Middle frontal gyrus (tissue), 1 donor: ENCODE results near the gene SLC17A8.
"Not testable (repeated sequence)": the region's sequence is repeated elsewhere in the genome, so short reads cannot be mapped to it uniquely, and the experiment has no call there.

Experiments used
- DNase-seq: peaks from one replicate; pipeline ENCODE4 v3.0.0-alpha.2; 2015; ENCODE audit warnings: low spot score; ENCODE audit errors: extremely low spot score

SLC17A8 gene

DNA sequence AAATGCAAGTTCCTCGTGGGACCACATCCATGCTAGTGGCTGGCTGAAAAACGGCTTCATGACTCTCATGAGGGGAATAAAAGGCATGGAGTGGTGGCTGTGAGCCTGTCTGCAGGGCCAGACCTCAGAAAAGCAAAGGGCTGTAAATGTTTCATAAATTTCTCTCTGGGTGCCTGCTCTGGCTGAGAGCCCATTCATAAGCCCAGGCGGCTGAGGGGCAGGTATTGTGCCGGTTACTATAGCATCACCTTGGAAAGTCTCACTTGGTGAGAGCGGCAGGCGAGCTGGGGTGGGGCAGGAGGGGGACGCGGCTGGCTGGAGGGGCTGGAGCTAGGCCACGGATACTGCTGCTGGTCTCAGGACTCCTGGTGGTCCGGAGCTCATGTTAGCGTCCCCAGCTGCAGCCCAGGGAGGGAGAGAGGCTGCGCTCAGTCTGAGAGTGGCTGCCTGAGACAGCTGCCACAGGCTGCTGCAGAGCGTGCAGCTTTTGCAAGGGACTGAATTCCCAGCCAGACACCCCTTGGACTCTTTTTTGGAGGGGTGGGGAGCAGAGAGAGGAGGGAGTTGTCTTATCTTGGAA is at the start of gene SLC17A8:
TSS of gene SLC17A8 (plus strand) at position 431 of the 580 bp plus-strand sequence. CDS start 318 bp downstream, outside the sequence.
- DNase-seq = no peak

DNA sequence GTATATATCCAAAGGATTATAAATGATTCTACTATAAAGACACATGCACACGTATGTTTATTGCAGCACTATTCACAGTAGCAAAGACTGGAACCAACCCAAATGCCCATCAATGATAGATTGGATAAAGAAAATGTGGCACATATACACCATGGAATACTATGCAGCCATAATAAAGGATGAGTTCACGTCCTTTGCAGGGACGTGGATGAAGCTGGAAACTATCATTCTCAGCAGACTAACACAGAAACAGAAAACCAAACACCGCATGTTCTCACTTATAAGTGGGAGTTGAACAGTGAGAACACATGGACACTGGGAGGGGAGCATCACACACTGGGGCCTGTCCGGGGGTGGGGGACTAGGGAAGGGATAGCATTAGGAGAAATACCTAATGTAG is 48.7 kb upstream of the SLC17A8 start:
- not testable (repeated sequence) for DNase-seq

DNA sequence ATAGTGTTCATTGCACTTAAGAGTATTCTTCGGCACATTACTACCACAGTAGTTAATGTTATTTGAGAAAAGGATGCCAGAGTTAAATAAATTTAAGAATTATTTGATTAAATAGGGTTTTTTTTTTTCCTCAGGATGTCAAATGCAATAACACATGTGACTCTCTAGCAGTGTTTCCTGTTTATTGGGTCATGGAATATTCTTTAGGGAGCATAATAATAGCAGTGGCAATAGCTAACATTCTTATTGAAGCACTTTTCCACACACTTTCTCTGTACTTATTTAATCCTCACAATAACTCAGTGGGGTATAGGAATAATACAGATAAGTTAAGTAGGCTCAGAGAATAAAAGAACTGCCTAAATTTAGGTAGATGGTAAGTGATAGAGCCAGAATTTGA is 45.6 kb upstream of the SLC17A8 start:
- no peak for DNase-seq

DNA sequence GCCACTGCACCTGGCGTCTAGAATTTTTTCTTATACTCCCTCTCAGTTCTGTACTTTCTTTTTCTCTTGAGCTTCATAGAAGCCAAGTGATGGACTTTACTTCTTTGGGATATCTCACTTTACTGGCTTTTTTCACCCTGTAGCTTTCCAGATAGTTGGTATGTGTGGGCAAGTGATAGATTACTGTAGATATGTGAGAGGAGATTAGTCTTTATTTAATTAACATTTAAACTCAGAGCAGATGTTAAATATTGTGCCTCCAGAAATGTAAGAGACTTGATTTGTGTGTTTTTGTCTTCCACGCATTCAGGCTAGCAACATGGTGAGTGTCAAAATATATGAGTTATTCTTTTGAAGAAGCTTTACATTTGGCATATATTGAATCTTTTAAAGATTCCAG is 39.5 kb upstream of the SLC17A8 start:
- no peak for DNase-seq

DNA sequence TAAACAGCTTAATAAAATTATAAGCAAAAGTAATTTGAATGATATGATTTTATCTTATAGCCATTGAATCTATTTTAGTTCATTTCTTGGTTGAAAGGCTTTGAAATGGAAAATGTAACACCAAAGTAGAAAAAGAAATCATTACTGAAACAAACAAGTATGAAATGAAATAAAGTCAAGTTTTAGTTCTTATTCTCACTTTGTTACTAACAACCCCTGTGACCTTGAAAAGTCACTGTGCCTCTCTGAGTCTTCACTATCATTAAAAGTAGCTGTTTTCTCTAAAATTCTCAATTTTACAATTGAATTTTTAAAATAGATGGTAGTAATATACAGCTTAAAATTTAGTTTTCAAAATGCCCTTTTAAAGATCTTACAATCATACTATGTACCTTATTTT is 32.4 kb upstream of the SLC17A8 start:
- DNase-seq = no peak

DNA sequence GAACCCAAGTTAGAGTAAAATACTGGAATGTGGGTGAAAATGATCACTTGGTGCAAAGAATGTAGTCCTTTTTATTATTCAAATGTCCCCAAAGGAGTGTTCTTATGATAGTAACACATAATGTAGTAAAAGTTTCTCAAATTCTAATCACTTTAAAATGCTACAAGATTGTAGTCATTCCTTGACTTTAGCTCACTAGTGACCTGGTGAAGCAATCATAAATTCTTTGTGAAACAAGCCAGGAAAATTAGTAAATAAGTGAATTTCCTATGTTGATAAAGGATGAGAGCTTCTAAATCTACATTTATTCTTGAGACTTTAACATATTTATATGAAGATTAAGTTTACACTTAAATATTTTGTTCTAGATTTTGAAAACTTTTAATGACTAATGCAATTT is 30.7 kb upstream of the SLC17A8 start:
- no peak for DNase-seq

DNA sequence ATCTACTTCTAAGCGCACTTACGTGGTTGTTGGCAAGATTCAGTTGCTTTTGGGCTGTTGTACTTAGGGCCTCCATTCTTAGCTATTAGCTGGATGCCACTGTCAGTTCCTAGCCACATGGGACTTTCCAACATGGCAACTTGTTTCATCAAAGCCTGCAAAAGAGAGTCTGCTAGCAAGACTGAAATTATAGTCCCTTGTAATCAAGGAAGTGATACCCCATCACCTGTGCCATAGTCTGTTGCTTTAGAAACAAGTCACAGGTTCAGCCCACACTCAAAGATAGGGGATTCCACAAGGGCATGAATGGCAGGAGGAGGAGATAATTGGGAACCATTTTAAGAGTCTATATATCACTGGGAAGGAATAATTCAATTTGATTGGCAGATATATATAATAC is 27.1 kb upstream of the SLC17A8 start:
- DNase-seq = no peak

DNA sequence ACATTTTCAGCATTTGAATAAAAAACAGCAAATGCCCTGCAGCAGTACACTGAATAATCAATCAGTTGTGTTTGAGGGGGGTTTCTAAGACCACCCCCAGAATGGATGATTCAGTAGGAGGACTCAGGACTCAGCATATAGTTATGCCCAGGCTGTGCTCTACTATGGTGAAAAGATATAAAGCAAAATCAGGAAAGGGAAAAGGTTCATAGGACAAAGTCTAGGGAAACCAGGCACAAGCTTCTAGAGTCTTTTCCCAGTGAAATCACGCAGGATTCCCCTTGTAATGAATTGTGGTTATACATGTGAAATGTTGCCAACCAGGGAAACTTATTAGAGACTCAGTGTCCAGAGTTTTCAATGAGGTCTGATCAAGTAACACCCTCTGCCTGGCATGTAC is 25.0 kb upstream of the SLC17A8 start:
- no peak for DNase-seq

DNA sequence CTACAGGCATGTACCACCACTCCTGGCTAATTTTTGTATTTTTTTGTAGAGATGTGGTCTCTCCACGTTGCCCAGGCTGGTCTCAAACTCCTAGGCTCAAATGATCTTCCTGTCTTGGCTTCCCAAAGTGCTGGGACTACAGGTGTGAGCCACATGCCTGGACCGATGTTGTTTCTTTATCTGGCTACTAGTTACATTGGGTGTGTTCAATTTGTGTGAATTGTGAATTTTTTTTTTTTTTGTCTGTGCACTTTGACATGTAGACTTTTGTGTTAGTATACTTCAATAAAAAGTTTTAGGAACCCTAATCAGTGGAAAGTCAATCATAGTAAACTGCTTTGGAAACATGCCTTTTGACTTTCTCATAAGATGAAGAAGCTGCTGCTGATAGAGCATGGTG is 24.0 kb upstream of the SLC17A8 start:
- no peak for DNase-seq

DNA sequence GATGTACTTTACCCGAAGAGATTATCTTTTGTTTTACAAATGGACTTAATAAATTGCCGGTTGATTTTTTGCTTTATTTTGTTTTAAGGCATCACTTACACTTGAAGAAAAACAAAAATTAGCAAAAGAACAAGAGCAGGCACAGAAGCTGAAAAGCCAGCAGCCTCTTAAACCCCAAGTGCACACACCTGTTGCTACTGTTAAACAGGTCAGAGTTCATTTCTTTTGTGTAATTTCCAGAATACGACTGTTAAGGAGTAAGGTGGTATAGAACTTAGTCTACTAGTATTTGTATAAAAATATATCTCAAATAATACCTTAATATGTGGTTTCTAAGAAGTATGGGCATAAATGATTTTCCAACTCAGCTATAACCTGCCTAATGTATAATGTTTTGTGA is 19.6 kb upstream of the SLC17A8 start:
- no peak for DNase-seq

DNA sequence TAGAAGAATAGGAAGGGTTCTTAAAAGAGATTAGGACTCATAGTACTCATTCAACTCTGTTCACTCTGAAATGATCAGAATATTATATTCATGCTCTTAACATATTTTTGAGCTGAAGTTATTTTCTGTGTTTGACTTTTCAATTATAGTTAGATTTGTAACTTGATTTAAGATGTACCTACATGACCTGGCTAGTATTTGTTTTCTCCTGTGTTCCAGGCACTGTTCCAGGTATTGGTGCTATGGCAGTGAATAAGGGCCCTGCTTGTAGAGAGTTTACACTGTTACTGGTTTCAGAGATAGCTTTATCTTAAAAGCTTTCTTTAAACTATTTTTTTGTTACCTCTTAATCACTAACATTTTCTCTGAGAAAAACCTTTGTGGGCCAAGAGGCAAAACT is 19.1 kb upstream of the SLC17A8 start:
- DNase-seq = no peak

DNA sequence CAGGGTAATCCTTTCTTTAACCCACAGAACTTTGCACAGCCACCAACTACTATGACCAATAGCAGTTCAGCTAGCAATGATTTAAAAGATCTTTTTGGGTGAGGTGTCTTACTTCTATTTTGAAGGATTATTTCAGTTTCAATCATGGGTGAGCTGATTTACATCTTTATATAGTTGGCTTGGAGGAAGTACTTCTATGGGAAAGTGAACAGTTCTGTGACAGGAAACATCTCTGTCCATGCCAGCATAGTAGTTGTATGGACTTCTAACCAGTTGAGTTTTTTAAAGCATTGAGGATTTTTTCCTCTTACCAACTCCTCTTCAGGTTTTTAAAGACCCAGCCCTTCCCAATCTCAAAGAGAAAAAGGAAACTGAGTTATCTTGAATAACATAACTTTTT is 17.8 kb upstream of the SLC17A8 start:
- DNase-seq = no peak

DNA sequence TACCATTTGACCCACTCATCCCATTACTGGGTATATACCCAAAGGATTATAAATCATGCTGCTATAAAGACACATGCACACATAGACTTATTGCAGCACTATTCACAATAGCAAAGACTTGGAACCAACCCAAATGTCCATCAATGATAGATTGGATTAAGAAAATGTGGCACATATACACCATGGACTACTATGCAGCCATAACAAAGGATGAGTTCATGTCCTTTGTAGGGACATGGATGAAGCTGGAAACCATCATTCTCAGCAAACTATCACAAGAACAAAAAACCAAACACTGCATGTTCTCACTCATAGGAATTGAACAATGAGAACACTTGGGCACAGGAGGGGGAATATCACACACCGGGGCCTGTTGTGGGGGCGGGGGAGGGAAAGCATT is 14.0 kb upstream of the SLC17A8 start:
- not testable (repeated sequence) for DNase-seq

DNA sequence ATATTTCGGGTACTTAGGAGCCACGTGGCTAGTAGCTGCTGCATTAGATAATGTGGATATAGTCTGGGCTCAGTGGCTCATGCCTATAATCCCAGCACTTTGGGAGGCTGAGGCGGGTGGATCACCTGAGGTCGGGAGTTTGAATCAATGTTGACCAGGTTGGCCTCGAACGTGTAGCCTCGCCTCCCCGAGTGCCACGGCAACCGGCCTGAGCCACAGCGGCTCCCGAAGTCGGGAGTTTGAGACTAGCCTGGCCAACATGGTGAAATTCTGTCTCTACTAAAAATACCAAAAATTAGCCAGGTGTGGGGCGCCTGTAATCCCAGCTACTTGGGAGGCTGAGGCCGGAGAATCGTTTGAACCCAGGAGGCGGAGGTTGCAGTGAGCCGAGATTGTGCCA is 12.5 kb upstream of the SLC17A8 start:
- DNase-seq = not testable (repeated sequence)

DNA sequence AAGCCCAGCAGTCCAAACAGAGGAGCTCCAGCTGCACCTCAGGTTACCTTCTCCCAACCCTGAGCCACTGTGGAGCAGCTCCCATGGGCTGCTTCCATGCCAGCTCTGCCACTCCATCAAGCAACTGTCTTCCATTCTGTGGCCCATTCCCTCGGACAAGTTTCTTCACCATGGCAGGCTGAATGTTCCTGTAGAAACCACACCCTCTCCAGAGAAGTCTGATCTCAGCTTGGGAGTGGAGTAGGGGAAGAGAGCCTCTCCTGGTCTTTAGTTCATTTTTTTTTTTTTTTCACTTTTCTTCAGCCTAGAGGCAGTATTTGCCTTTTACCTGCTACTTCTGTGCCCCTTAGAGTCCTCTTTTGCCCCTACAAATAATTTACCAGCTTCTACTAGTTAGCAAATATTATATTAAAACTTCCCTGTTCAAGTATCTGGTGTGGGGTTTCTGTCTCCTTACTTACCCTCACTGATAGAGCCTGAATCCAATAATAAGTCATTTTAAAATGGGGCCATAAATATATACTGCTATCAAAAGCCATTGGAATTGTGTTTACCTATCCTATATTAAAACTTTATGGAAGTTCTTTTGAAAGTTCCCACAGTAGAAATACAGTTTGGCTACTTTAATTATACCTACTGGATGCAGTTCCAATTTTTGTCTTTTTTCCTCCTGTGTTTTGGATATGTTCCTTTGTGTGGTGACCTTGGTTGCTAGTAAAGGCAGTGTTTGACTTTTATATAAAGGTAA is 11.7 kb upstream of the SLC17A8 start:
- no peak for DNase-seq

DNA sequence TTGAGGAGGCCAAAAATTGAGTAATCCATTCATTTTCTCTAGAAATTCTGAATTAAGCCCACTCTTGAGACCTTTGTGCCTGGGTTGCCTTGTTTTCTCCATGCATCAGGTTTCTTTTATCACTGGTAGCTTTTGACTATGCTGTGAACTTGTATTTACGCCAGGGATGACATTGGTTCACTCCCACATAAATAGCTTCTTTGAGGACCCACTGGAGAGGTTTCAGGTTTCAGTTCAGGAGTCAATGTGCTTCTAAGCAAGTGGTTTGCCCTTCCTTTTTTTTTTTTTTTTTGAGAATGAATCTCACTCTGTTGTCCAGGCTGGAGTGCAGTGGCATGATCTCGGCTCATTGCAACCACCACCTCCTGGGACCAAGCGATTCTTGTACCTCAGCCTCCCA is 10.2 kb upstream of the SLC17A8 start:
- DNase-seq = no peak

DNA sequence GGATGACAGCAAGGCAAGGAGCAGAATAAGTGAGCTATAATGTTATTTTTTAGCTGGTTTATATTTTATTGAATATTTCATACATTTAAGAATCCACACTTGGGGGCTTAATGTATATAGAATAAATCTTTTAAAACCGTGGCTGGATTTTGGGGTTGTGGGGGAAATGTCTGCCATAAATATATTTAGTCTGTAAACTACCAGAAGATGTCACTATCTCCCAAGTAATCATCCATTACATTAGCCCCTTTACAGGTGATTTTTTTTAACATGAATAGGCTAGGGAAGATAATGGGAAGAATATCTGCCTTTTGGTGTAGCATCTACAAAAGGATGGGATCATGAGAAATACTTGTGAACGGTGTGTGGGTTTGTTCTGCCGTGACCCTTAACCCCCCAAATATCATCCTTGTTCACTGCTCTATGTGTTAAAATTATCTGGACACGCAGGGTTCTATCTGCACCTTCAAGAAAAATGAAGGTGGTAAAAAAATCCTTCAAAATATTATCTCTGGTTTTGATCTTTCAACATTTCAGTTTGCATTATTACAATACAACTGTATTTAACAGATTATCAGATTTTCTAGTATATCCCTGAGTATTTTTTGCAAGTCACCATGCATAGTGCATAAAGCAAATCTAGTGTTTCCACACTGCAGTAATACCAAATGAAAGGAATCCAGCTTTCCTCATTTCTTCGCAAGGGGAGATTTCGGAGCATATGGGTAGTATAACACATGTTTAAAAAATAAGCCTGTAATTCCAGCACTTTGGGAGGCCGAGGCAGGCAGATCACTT is 8.0 kb upstream of the SLC17A8 start:
- DNase-seq = no peak

DNA sequence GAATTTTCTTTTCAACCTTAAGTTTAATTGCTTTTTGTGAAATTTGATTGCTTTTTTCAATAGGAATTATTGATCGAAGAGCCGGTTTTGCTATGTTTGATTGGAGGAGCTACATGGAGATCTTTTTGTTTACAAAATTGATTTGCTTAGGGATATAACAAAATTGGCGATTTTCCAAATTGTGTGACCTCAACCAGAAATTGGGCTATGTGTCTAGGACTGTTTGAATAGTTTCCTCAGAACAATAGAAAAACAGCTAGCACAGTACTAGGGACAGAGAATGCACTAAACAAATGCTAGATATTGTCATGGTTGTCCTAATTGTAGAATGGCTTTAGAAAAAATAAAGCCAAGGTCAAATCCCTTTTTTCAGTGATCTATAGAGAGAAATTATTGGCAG is 2.4 kb downstream of the SLC17A8 start:
- DNase-seq = no peak

DNA sequence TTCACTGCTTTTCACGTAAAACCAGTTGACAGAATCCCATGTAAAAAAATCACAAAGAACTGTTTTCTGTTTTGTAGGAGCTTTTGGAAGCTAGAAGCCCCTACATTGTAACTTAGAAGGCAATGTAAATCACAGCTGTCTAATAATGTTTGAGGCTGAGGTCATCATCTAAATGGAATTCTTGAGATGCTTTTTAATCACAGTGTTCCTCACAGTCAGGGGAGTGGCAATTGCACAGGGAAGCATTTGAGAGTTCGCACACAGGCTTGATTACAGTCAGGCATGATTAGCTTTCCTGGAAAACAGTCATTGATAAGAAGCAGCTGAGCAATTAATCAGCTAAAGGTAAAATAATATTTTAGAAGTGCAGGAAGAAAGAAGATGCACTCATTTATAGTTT is 2.9 kb downstream of the SLC17A8 start:
- DNase-seq = no peak

DNA sequence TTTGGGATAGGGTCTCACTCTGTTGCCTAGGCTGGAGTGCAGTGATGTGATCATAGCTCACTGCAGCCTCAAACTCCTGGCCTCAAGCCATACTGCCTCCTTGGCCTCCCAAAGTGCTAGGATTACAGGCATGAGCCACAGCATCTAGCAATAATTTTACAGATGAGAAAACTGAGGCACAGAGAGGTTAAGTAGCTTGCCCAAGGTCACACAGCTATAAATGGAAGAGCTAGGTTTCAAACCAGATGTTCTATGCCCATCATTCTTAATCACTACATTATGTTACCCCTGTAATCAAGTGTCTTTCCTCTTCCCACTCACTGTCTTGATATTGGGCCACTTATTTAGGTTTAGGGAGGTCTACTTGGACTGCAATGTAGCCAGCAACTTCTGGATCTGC is 3.6 kb downstream of the SLC17A8 start:
- no peak for DNase-seq

DNA sequence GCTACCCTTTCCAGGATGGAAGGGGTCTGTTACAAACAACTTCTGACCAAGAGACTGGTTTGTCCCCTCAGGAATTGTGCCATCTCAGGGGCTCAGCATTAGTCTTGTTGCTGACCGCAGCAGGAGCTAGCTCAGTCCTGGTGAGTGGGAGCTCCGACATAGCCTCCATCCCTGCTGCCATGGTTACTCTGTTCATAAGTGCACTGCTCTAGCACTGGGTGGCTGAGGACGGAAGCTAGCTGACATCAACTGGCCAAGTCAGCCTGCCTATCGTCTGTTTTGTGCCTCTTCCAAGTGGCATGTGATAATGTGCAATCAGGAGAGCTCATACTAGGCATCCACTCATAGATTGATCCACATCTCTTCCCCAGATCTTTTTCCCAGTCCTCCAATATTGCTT is 7.5 kb downstream of the SLC17A8 start:
- no peak for DNase-seq

DNA sequence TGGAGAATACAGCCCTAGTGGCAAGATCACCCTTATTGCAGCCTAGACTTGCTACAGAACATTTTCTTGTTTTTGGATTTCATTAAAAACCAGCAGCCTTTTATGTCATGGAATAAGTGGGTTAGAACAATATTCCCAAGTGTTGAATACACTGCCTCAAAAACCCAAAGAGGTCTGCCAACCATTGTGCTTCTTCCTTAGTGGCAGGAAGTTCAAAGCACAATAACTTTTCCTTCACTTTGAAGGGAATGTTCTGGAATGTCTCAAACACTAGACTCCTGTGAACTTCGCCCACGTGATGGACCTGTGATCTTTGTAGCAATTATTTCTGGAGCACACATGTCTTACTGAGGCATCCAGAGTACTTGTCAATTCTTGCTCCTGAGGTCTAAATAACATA is 8.5 kb downstream of the SLC17A8 start:
- DNase-seq = no peak

DNA sequence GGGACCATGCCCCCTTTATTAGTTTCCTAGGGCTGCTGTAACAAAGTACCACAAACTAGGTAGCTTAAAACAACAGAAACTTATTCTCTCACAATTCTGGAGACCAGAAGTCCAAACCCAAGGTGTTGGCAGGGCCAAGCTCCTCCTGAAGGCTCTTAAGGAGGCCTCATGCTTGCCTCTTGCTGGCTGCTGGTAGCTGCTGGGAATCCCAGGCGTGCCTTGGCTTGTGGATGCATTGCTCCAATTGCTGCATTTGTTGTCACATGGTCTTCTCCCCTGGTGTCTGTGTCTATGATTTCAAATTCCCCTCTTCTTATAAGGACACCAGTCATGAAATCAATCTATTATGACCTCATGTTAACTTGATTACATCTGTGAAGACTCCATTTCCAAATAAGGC is 11.2 kb downstream of the SLC17A8 start:
- no peak for DNase-seq
